ENCODE results near the gene MEP1B. TPM values are rescaled to one million over a fixed set of nuclear protein-coding genes. Genes with fewer than 3 reads are reported as not detected.

MEP1B gene
- 0.06 to 0.14 TPM (median 0.07 TPM) in 3 of 5 replicates, not detected in the others for total RNA-seq (2022; extraction: Qiagen RNA extraction)

DNA sequence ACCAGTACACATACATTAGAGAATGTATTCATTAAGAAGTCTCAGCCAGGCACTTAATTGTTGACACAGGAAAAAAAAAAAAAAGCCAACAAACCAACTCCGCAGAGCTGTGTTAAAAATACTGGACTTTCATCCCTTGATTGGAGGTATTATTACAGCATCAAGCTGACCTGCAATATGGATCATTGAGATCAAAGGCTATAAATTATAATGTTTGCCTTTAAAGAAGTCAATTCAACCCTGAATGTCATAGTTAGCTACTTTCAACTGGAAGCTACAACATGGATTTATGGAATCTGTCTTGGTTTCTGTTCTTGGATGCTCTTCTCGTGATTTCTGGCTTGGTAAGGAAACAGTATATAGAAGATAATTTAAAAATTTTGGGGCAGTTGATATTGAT is at the start of gene MEP1B:
MEP1B (plus strand) TSS at position 250 of the 400 bp plus-strand sequence; CDS start at position 282, 32 bp downstream.

Other genes with a start within 250 kb of the MEP1B start
- gene TRAPPC8, start 246.9 kb upstream of the MEP1B start, total RNA-seq (2022; extraction: Qiagen RNA extraction), result 11.3 to 18.7 TPM (median 12.1 TPM) in 5 replicates
- gene RNF125, start 171.2 kb upstream of the MEP1B start, total RNA-seq (2022; extraction: Qiagen RNA extraction), result 0.20 to 0.32 TPM (median 0.28 TPM) in 5 replicates
- 11.8 to 16.3 TPM (median 13.4 TPM) in 5 replicates for gene RNF138, start 98.2 kb upstream of the MEP1B start, total RNA-seq (2022; extraction: Qiagen RNA extraction)

Measured in A549 treated with CORT108297 at 1 μM for 4 hours (cell line).